ENCODE data around the gene MAPK12. TPM values are rescaled to one million over a fixed set of nuclear protein-coding genes. Genes with fewer than 3 reads are reported as not detected.

Gene MAPK12
- total and polyA plus RNA-seq, 2 of the 8 experiments (the other 6 are each of a cell fraction or from before 2014, with no cell fraction given): 17.3 to 20.3 TPM

DNA sequence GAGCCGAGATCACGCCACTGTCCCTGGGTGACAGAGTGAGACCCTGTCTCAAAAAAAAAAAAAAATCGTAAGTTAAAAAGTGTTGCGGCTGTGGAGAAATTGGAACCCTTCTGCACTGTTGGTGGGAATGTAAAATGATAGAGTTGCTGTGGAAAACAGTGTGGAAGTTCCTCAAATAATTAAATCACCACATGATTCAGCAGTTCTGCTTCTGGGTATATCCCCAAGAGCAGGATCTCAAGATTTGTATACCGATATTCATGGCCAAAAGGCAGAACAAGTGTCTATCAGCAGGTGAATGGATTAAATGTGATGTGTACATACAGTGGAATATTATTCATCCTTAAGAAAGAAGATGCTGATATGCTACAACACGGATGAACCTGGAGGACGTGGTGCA is 56.9 kb downstream of the MAPK12 start:
- no peak overlapping the region for H3K4me3 ChIP-seq (ENCODE audit: extremely low read depth in 1 of 4, insufficient read depth in 2 of 4, low read depth in 3 of 4, low read length in 4 of 4)
- no peak overlapping the region for H3K4ac ChIP-seq (replicated peaks; ENCODE audit: insufficient read length, low read depth, low read length)
- no peak overlapping the region for H4K8ac ChIP-seq (ENCODE audit: extremely low read depth, insufficient read depth, low read length)
- no peak overlapping the region for H2AFZ ChIP-seq (ENCODE audit: low read length)
- no peak overlapping the region for H2BK5ac ChIP-seq (ENCODE audit: low read depth, low read length)
- H3K56ac ChIP-seq (replicated peaks; ENCODE audit: insufficient read length, low read depth, low read length): no peak overlapping the region
- H3K27ac ChIP-seq (ENCODE audit: low read depth, low read length): no peak overlapping the region
- no peak overlapping the region for H2BK120ac ChIP-seq (replicated peaks; ENCODE audit: low read depth, low read length)
- no peak overlapping the region for H2BK20ac ChIP-seq (ENCODE audit: low read length)
- peaks cover 13% of the 10 kb centered on the region; the same call in 1 of the 2 replicates for H3K23me2 ChIP-seq (ENCODE audit: low read depth, low read length)
- H4K5ac ChIP-seq (ENCODE audit: insufficient read length, low read depth, low read length): no peak overlapping the region
- H2BK15ac ChIP-seq (ENCODE audit: low read length): no peak overlapping the region
- H3K18ac ChIP-seq (ENCODE audit: extremely low read depth, low read length): no peak overlapping the region
- no peak overlapping the region for H4K91ac ChIP-seq (replicated peaks; ENCODE audit: insufficient read length, low read length)
- H4K20me1 ChIP-seq (replicated peaks in 1 of 2; ENCODE audit: control insufficient read depth in 1 of 2, insufficient read depth in 2 of 2, low read length in 2 of 2): peaks cover 4 to 25% of the 10 kb centered on the region in 2 experiments
- POLR2A ChIA-PET (ENCODE audit: partially characterized antibody): interaction anchor here (3.0 kb wide), 1 partner anchor 14 kb away, joined by 9 read pairs; no protein-coding TSS in a partner anchor
- peaks cover 0 to 12% (median 2%) of the 10 kb centered on the region in 4 experiments; a peak in 5 of 8 replicates for H3K36me3 ChIP-seq (ENCODE audit: control insufficient read depth in 2 of 4, insufficient read depth in 4 of 4, low read length in 3 of 4)
- peaks cover 0 to 7% (median 6%) of the 10 kb centered on the region in 4 experiments; a peak in 6 of 7 replicates for H3K4me1 ChIP-seq (replicated peaks in 1 of 4; ENCODE audit: control insufficient read depth in 3 of 4, insufficient read depth in 4 of 4, low read length in 3 of 4)
- no peaks in the 10 kb centered on the region for H3K27me3 ChIP-seq (replicated peaks in 1 of 4; ENCODE audit: control insufficient read depth in 3 of 4, extremely low read depth in 1 of 4, insufficient read depth in 3 of 4, low read length in 3 of 4)
- H2AK5ac ChIP-seq (ENCODE audit: low read depth, low read length): no peak overlapping the region
- H3K9me3 ChIP-seq (ENCODE audit: insufficient read depth in 2 of 2, low read depth in 1 of 2, low read length in 1 of 2): no peaks in the 10 kb centered on the region
- H3K79me2 ChIP-seq (ENCODE audit: control insufficient read depth in 1 of 2, insufficient read depth in 2 of 2, low read length in 2 of 2): peaks cover 0 to 13% of the 10 kb centered on the region in 2 experiments; a peak in 1 of 4 replicates
- H3K79me1 ChIP-seq (ENCODE audit: low read depth, low read length): peaks cover 2% of the 10 kb centered on the region; the same call in 1 of the 2 replicates
- CTCF ChIA-PET (ENCODE audit: partially characterized antibody): interaction anchor here (0.6 to 7.0 kb wide), 2 partner anchors 28 to 55 kb away, joined by 3 to 83 read pairs; no protein-coding TSS in a partner anchor
- DNase-seq (ENCODE audit: low read depth in 1 of 2, low spot score in 2 of 2) (no peak), FAIRE-seq (no peak)
- H3K4me2 ChIP-seq (ENCODE audit: insufficient read depth in 1 of 2, low read depth in 2 of 2, low read length in 2 of 2): no peak overlapping the region
- 93% methylated on average over 5 of the region's 7 CpGs; no CpG with 5 or more reads in 1 of the 2 experiments for WGBS, 2 experiments (ENCODE audit: extremely low coverage in 1 of 2, insufficient coverage in 1 of 2, insufficient read length in 1 of 2, insufficient replicate concordance in 2 of 2, low coverage in 1 of 2, low lambda C conversion rate in 2 of 2, missing lambda C conversion rate in 1 of 2)
- H2BK12ac ChIP-seq (ENCODE audit: low read depth, low read length): no peak overlapping the region
- no peak overlapping the region for H3K23ac ChIP-seq (ENCODE audit: insufficient read length)
- H3K9ac ChIP-seq (replicated peaks in 1 of 4; ENCODE audit: extremely low read depth in 1 of 4, low read depth in 3 of 4, low read length in 3 of 4): peak overlapping the region in 1 of 4 experiments; percentile 17; a peak in 1 of 7 replicates
- no peak overlapping the region for H3K14ac ChIP-seq (ENCODE audit: insufficient read length)
- TF ChIP-seq TEAD4 (IDR thresholded peaks at IDR 0.05; ENCODE audit: low read depth, low read length) (no peak), HDAC6 (IDR thresholded peaks at IDR 0.05; ENCODE audit: low read depth, low read length) (no peak), CTCF (IDR thresholded peaks at IDR 0.05; ENCODE audit: control extremely low read depth in 1 of 3, insufficient read depth in 1 of 3, low read depth in 1 of 3, low read length in 3 of 3) (no peak), RNF2 (IDR thresholded peaks at IDR 0.05; ENCODE audit: borderline replicate concordance, low read depth, low read length, missing control alignments, poor library complexity, severe bottlenecking) (no peak), SP4 (IDR thresholded peaks at IDR 0.05; ENCODE audit: low read length) (no peak), RFX5 (IDR thresholded peaks at IDR 0.05; ENCODE audit: borderline replicate concordance, low read depth, low read length) (no peak)

Measured in H1 (cell line).